ENCODE measurements around the gene RARRES1.

DNA sequence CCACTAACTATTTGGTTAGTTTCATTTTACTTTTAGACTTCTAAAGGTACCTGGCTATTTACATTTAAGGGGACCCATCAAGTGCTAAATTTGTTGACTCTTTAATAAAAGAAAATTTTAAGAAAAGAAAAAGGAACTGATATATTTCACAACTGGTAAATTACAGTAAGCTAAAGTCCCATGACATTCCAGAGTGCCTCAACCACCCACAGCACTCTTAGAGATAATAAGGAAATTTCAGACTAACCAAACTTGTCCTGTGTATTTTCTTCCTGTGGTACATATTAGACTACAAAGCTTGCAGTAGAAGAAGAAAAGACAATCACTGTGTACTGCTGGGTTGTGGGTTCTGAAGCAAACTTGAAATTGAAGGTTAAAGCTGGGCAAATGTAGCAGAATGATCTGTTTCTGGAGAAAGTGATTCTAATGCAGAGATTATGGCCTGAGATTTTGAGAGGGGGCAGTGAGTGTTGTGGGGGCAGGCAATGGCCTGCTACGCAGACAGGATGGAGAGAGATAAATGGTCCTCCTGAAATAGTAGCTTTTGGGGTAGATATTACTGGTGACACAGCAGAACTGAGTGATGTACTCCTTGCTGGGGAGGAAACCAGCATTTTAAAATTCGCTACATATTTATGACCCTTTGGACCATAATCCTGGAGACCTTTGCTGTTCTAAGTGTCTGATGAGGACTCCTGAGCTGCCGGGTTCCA is 45.1 kb upstream of the RARRES1 start:
- TF ChIP-seq CTCF (IDR thresholded peaks at IDR 0.05; ENCODE audit: poor library complexity) (no peak), EZH2 (IDR thresholded peaks at IDR 0.05; ENCODE audit: borderline replicate concordance) (no peak), EZH2phosphoT487 (IDR thresholded peaks at IDR 0.05; ENCODE audit: low read depth, severe bottlenecking, unreplicated experiment) (no peak)

Data from hepatocyte (in vitro differentiated cells).